HG03064 (cell line): ENCODE measurements around the gene SLC30A7.
"Not testable (repeated sequence)": the region's sequence is repeated elsewhere in the genome, so short reads cannot be mapped to it uniquely, and the experiment has no call there.

ENCODE experiments used
- ATAC-seq: cut with Tn5 transposase; IDR thresholded peaks from one replicate; pipeline ENCODE4 v1.9.1; 2021; ENCODE audit warnings: low read depth; ENCODE audit not compliant: unreplicated experiment

The SLC30A7 gene

GRCh38 chr1:100931716-100932115 lies 35.8 kb downstream of the SLC30A7 start:
- no peak for ATAC-seq

GRCh38 chr1:100933555-100933954 lies 37.7 kb downstream of the SLC30A7 start:
- not testable (repeated sequence) for ATAC-seq

- no peak for ATAC-seq
These were observed 40.5 kb downstream of the SLC30A7 start for GRCh38 chr1:100936194-100936967.

GRCh38 chr1:100941098-100941527 lies 45.2 kb downstream of the SLC30A7 start:
- ATAC-seq = no peak

- ATAC-seq = no peak
These were observed 45.8 kb downstream of the SLC30A7 start for GRCh38 chr1:100941580-100942216.

GRCh38 chr1:100942304-100943046 lies 46.6 kb downstream of the SLC30A7 start:
- ATAC-seq = no peak

GRCh38 chr1:100943533-100943932 lies 47.6 kb downstream of the SLC30A7 start:
- ATAC-seq = no peak

GRCh38 chr1:100946064-100946463 lies 50.2 kb downstream of the SLC30A7 start:
- ATAC-seq = not testable (repeated sequence)

- not testable (repeated sequence) for ATAC-seq
These were observed 51.9 kb downstream of the SLC30A7 start for GRCh38 chr1:100947816-100948215.

- not testable (repeated sequence) for ATAC-seq
These were observed 53.0 kb downstream of the SLC30A7 start for GRCh38 chr1:100948721-100949405.

- ATAC-seq = not testable (repeated sequence)
These were observed 53.7 kb downstream of the SLC30A7 start for GRCh38 chr1:100949515-100950158.

GRCh38 chr1:100950337-100950736 lies 54.4 kb downstream of the SLC30A7 start:
- no peak for ATAC-seq

- ATAC-seq = no peak
These were observed 54.9 kb downstream of the SLC30A7 start for GRCh38 chr1:100950781-100951180.

- no peak for ATAC-seq
These were observed 56.3 kb downstream of the SLC30A7 start for GRCh38 chr1:100952104-100952745.

GRCh38 chr1:100952970-100953369 lies 57.1 kb downstream of the SLC30A7 start:
- ATAC-seq = not testable (repeated sequence)

- ATAC-seq = no peak
These were observed 58.3 kb downstream of the SLC30A7 start for GRCh38 chr1:100953960-100954730.

GRCh38 chr1:100955322-100955721 lies 59.4 kb downstream of the SLC30A7 start:
- ATAC-seq = no peak

- no peak for ATAC-seq
These were observed 63.7 kb downstream of the SLC30A7 start for GRCh38 chr1:100959502-100960060.

- no peak for ATAC-seq
These were observed 64.2 kb downstream of the SLC30A7 start for GRCh38 chr1:100960098-100960497.
